ENCODE results near the gene FCHSD2. TPM values are rescaled to one million over a fixed set of nuclear protein-coding genes. Genes with fewer than 3 reads are reported as not detected.
"Not testable (repeated sequence)": the region's sequence is repeated elsewhere in the genome, so short reads cannot be mapped to it uniquely, and the experiment has no call there.

Gene FCHSD2
- total RNA-seq, 2 donors from 2014 or later = 56.5 to 75.3 TPM

DNA sequence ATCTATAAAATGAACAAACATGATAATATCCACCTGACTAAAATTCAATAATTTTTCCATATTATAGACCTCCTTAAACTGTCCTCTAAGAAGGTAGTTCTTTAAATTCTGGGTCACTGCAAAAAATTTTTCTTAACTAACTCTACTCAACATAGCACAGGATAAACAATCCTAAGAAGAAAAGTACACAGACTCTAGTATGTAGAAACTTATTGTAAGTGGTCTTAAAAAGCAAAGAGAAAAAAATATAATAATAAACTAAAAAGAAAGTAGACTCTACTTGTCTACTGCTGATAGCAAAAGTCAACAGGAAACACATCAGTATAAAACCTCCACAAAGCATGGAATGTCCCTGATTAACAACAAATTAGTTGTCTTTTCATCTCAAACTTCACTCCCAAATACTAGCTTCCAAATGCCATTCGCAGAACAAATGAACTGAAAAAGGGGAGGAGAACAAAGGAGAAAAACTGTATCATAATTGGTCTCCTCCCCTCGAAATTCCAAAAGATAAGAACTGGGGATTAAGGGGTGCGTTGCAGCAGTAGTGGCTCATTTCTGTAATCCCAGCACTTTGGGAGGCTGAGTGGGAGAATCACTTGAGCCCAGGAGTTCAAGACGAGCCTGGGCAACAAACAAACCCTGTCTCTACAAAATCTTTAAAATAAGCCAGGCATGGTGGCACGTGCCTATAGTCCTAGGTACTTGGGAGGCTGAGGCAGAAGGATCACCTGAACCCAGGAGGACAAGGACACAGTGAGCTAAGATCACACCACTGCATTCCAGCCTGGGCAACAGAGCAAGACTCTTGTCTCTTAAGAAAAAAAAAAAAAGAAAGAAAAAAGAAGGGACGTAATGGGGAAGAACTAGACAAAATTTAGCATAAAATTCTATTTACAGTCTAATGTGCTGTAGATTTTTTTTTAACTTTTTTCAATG, 6.5 kb downstream of the FCHSD2 start:
- no peak for DNase-seq (ENCODE audit: low spot score)
- no peak overlapping the region for H3K4me3 ChIP-seq
- ATAC-seq (ENCODE audit: insufficient number of reproducible peaks, low FRiP score, low read depth) = no peak
- no peaks in the 10 kb centered on the region for H3K9me3 ChIP-seq
- TF ChIP-seq, protein P1, sequence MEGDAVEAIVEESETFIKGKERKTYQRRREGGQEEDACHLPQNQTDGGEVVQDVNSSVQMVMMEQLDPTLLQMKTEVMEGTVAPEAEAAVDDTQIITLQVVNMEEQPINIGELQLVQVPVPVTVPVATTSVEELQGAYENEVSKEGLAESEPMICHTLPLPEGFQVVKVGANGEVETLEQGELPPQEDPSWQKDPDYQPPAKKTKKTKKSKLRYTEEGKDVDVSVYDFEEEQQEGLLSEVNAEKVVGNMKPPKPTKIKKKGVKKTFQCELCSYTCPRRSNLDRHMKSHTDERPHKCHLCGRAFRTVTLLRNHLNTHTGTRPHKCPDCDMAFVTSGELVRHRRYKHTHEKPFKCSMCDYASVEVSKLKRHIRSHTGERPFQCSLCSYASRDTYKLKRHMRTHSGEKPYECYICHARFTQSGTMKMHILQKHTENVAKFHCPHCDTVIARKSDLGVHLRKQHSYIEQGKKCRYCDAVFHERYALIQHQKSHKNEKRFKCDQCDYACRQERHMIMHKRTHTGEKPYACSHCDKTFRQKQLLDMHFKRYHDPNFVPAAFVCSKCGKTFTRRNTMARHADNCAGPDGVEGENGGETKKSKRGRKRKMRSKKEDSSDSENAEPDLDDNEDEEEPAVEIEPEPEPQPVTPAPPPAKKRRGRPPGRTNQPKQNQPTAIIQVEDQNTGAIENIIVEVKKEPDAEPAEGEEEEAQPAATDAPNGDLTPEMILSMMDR (IDR thresholded peaks at IDR 0.05) = no peak
- H3K27ac ChIP-seq = no peak overlapping the region
- H3K4me1 ChIP-seq (ENCODE audit: control insufficient read depth in 1 of 2, low read depth in 2 of 2) = peaks cover 19 to 59% of the 10 kb centered on the region in 2 donors
- peaks cover 8% of the 10 kb centered on the region for H3K36me3 ChIP-seq
- H3K27me3 ChIP-seq (replicated peaks; ENCODE audit: insufficient read depth) = no peaks in the 10 kb centered on the region

DNA sequence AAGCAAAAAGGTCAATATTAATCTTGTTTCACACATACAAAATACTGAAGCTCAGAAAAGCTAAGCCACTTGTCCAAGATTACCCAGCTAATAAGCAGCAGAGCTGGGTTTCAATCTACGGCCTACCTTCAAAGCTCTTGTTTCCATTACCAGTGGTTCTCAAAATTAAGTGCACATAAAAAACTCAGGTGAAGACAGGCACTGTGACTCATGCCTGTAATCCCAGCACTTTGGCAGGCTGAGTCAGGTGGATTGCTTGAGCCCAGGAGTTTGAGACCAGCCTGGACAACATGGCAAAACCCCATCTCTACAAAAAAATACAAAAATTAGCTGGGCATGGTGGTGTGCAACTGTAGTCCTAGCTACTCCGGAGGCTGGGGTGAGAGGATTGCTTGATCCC, 9.8 kb downstream of the FCHSD2 start:
- not testable (repeated sequence) for H3K27me3 ChIP-seq (replicated peaks; ENCODE audit: insufficient read depth); H3K4me3 ChIP-seq; DNase-seq (ENCODE audit: low spot score); ATAC-seq (ENCODE audit: insufficient number of reproducible peaks, low FRiP score, low read depth); H3K9me3 ChIP-seq; H3K27ac ChIP-seq; H3K36me3 ChIP-seq
- H3K4me1 ChIP-seq (ENCODE audit: control insufficient read depth in 1 of 2, low read depth in 2 of 2) = peaks cover 6 to 35% of the 10 kb centered on the region in 2 donors

DNA sequence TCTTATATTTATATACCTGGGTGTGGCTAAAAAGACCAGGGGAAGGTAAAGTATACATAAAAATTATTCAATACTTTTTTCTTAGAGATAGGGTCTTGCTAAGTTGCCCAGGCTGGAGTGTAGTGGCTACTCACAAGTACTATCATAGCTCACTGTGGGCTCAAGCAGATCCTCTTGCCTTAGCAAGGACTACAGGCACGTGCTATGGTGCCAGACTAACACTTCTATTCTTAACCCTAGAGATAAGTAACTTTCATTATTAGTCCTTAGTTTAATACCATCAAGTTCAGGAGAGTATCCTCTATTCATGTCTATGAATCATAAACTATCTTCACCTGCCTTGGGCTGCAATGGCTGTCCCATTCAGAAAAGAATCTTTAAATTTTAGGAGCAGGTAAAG, 11.9 kb downstream of the FCHSD2 start:
- Histone ChIP-seq H3K27me3 (replicated peaks; ENCODE audit: insufficient read depth) (no peaks in the 10 kb centered on the region), H3K9me3 (no peaks in the 10 kb centered on the region)

DNA sequence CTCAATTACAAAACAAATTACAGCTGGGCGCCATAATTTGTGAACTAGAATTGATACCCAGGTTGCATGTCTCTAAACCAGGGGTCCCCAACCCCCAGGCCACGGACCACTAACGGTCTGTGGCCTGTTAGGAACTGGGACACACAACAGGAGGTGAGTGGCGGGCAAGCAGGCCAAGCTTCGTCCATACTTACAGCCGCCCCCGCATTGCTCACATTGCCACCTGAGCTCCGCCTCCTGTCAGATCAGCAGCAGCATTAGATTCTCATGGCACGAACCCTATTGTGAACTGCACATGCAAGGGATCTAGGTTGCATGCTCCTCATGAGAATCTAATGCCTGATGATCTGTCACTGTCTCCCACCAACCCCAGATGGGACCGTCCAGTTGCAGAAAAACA, 12.9 kb downstream of the FCHSD2 start:
- Histone ChIP-seq H3K27ac (no peak overlapping the region), H3K4me3 (no peak overlapping the region), H3K9me3 (no peaks in the 10 kb centered on the region), H3K27me3 (replicated peaks; ENCODE audit: insufficient read depth) (no peaks in the 10 kb centered on the region), H3K4me1 (ENCODE audit: control insufficient read depth in 1 of 2, low read depth in 2 of 2) (peaks cover 13 to 20% of the 10 kb centered on the region in 2 donors), H3K36me3 (peaks cover 4% of the 10 kb centered on the region)
- ATAC-seq (ENCODE audit: insufficient number of reproducible peaks, low FRiP score, low read depth) (no peak), DNase-seq (ENCODE audit: low spot score) (no peak)
- TF ChIP-seq, protein P1 (IDR thresholded peaks at IDR 0.05) = no peak

More for the DNA sequence above, 11.9 kb downstream of the FCHSD2 start:
- ATAC-seq (ENCODE audit: insufficient number of reproducible peaks, low FRiP score, low read depth) (no peak), DNase-seq (ENCODE audit: low spot score) (no peak)
- H3K36me3 ChIP-seq = peaks cover 4% of the 10 kb centered on the region
- H3K4me1 ChIP-seq (ENCODE audit: control insufficient read depth in 1 of 2, low read depth in 2 of 2) = peaks cover 13 to 23% of the 10 kb centered on the region in 2 donors
- no peak overlapping the region for H3K4me3 ChIP-seq
- no peak overlapping the region for H3K27ac ChIP-seq
- TF ChIP-seq, protein P1 (IDR thresholded peaks at IDR 0.05) = no peak

DNA sequence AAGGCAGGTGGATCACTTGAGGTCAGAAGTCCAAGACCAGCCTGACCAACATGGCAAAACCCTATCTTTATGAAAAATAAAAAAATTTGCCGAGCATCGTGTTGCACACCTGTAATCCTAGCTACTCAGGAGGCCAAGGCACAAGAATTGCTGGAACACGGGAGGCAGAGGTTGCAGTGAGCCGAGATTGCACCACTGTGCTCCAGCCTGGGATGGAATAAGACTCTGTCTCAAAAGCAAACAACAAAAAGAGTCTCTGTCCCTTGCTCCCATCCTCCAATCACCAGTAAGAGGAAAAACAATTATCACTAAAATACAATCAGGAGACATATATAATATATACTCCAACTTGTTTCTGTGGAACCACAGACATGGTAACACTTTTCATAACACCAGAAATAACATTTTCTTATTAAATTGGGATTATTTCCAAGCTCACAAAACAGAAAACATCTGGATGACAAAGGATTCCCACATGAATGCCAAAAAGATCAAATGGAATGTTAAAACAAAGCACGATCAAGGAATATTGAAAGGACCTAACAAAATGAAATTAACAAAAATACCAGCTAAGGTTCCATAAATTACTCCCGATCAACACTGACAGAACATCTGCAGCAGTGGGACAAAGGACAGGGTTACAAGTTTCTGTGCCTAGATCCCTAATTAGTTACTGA, 15.2 kb downstream of the FCHSD2 start:
- ATAC-seq (ENCODE audit: insufficient number of reproducible peaks, low FRiP score, low read depth) = no peak
- DNase-seq (ENCODE audit: low spot score) = no peak
- TF ChIP-seq, protein P1 (IDR thresholded peaks at IDR 0.05) = no peak
- peaks cover 2% of the 10 kb centered on the region for H3K36me3 ChIP-seq
- no peaks in the 10 kb centered on the region for H3K9me3 ChIP-seq
- no peak overlapping the region for H3K27ac ChIP-seq
- no peaks in the 10 kb centered on the region for H3K27me3 ChIP-seq (replicated peaks; ENCODE audit: insufficient read depth)
- no peak overlapping the region for H3K4me3 ChIP-seq
- peaks cover 13 to 21% of the 10 kb centered on the region in 2 donors for H3K4me1 ChIP-seq (ENCODE audit: control insufficient read depth in 1 of 2, low read depth in 2 of 2)

Data from thoracic aorta (tissue), 2 donors.